Tibial artery (tissue), 4 donors: Measurements from ENCODE around the gene DCLK1.

Experiments
- DNase-seq, 2 donors: peaks; one replicate each; pipeline ENCODE4 v3.0.0-alpha.2; 2019
- H3K27ac ChIP-seq, 2 donors: fragments of 200-600 bp; sonication (generic) in 1 of 2; 1 replicate in 1 of 2; 2 replicates in 1 of 2; pipeline ENCODE4 v1.5.1; 2018 to 2019; ENCODE audit warnings: mild to moderate bottlenecking in 1 of 2
- H3K27me3 ChIP-seq, 2 donors: fragments of 200-600 bp; sonication (generic) in 1 of 2; one replicate each; pipeline versions ENCODE4 v1.5.1 to v1.6.0; 2016 to 2019
- H3K36me3 ChIP-seq, 3 donors: fragments of 200-600 bp; sonication (generic) in 2 of 3; one replicate each; pipeline ENCODE4 v1.5.1; 2016 to 2019; ENCODE audit warnings: mild to moderate bottlenecking in 2 of 3
- H3K4me1 ChIP-seq, 4 donors: fragments of 200-600 bp; sonication (generic) in 2 of 4; 1 replicate in 3 of 4; 2 replicates in 1 of 4; pipeline ENCODE4 v1.5.1; 2016 to 2019
- H3K4me3 ChIP-seq, 2 donors: fragments of 200-600 bp; sonication (generic) in 1 of 2; 1 replicate in 1 of 2; 2 replicates in 1 of 2; pipeline ENCODE4 v1.5.1; 2018 to 2019; ENCODE audit warnings: mild to moderate bottlenecking in 2 of 2
- H3K9me3 ChIP-seq, 3 donors: fragments of 200-600 bp; sonication (generic) in 1 of 3; one replicate each; pipeline ENCODE4 v1.5.1; 2016 to 2019
- intact Hi-C: fragments of 100-400 bp; cut with DNase I; formaldehyde crosslinking; loops from one replicate; pipeline ENCODE4 v1.15.0; 2023; ENCODE audit warnings: low total_unique reads
- TF ChIP-seq, protein P1 (sequence below), 2 experiments: fragments of 200-600 bp in 1 of 2; fragments of 450-650 bp in 1 of 2; IDR thresholded peaks; one replicate each; pipeline ENCODE4 v1.5.1; 2017 to 2019; ENCODE audit warnings: antibody characterized with exemption in 2 of 2, mild to moderate bottlenecking in 1 of 2, moderate library complexity in 1 of 2

Gene DCLK1

DNA sequence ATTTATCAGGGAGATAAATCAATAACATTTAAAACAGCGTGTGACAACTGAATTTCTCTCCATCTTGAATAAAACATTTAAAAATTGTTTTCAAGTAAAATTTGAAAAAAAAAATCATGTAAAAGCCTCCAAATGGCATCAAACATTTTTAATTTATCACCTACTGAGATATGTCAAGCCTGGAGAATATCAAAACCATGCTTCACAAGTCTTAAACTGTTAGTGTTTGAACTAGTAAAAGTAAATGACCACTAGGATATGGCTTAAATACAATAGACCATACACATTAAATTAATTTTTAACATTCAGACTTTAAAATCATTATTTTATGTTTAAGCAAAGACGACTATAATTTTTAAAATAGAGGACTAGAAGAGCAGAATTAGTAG lies 281.9 kb downstream of the DCLK1 start:
- no peak overlapping the region for H3K4me3 ChIP-seq
- intact Hi-C loops, result no loop called here

DNA sequence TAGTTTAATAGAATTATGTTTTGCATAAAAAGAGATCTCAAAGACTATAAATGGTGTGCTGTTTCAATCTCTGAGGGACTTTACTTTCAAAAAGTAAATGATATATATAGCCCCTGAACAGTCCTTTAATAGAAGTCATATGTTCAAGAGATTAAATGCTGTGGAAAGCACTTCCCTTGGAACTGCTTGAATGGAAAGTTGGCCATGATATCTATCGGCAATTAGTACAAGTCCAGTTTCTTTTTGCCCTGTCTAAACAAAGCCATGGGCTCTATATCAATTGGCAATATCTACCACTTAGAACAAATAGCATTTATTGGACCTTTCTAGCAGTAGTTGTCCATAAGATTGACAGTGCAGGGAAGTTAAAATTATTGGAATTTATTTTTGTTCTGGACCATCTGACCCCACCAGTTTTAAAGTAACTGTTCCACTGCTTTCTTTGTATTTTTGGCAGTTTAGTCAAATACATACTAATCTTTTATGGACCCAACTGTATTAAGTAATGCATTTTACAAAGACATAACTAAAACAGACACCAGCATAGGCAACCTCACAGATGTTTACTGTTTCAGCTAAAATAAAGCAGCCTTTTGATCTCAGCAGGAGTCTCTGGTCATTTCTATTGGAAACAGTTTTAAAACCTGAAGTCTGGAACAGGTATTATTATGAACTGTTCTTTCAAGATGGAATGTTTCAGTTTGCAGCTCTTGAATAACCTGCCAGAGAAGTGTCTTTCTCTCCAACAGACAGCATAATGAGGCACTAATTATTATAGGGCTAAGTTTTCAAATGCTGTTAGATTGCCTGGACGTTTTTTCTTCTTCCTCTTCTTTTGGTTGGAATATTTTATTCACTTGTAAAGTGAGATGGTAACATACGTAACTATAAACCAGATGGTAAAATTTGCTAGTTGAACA lies 282.6 kb downstream of the DCLK1 start:
- Histone ChIP-seq H3K27ac (peak overlapping the region in 1 of 2 donors; percentile 3), H3K9me3 (no peaks in the 10 kb centered on the region), H3K27me3 (no peaks in the 10 kb centered on the region), H3K4me3 (no peak overlapping the region), H3K4me1 (peaks cover 0 to 14% (median 0%) of the 10 kb centered on the region in 4 donors), H3K36me3 (no peaks in the 10 kb centered on the region)
- TF ChIP-seq, protein P1, sequence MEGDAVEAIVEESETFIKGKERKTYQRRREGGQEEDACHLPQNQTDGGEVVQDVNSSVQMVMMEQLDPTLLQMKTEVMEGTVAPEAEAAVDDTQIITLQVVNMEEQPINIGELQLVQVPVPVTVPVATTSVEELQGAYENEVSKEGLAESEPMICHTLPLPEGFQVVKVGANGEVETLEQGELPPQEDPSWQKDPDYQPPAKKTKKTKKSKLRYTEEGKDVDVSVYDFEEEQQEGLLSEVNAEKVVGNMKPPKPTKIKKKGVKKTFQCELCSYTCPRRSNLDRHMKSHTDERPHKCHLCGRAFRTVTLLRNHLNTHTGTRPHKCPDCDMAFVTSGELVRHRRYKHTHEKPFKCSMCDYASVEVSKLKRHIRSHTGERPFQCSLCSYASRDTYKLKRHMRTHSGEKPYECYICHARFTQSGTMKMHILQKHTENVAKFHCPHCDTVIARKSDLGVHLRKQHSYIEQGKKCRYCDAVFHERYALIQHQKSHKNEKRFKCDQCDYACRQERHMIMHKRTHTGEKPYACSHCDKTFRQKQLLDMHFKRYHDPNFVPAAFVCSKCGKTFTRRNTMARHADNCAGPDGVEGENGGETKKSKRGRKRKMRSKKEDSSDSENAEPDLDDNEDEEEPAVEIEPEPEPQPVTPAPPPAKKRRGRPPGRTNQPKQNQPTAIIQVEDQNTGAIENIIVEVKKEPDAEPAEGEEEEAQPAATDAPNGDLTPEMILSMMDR (IDR thresholded peaks at IDR 0.05), result no peak
- intact Hi-C loops, result no loop called here
- no peak for DNase-seq

More for the DNA sequence above, 281.9 kb downstream of the DCLK1 start:
- TF ChIP-seq, protein P1 (IDR thresholded peaks at IDR 0.05), result no peak
- Histone ChIP-seq H3K27ac (no peak overlapping the region), H3K36me3 (no peaks in the 10 kb centered on the region), H3K9me3 (no peaks in the 10 kb centered on the region), H3K27me3 (no peaks in the 10 kb centered on the region), H3K4me1 (peaks cover 0 to 14% (median 0%) of the 10 kb centered on the region in 4 donors)
- DNase-seq, result no peak

DNA sequence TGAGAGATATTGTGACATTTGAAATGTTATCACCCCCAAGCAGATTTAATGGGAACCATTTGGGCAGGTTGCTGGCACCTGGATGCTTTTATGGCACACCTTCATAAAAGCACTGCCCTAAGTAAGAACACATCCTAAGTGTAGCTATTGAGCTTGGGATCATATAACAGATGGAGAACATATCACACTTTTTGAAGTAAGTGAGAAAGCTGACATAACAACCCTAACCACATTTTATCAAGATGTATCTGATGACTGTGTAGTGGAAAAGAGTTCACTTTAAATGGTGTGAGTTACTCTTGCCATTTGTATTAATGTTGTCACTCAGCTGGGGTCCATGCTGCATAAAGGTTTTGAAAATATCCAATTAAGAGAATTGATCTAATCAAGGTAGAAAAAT lies 287.9 kb downstream of the DCLK1 start:
- Histone ChIP-seq H3K4me3 (no peak overlapping the region), H3K27me3 (no peaks in the 10 kb centered on the region), H3K4me1 (peaks cover 0 to 6% (median 0%) of the 10 kb centered on the region in 4 donors), H3K9me3 (no peaks in the 10 kb centered on the region), H3K36me3 (no peaks in the 10 kb centered on the region), H3K27ac (no peak overlapping the region)
- intact Hi-C loops, result no loop called here
- DNase-seq, result no peak
- TF ChIP-seq, protein P1 (IDR thresholded peaks at IDR 0.05), result no peak

DNA sequence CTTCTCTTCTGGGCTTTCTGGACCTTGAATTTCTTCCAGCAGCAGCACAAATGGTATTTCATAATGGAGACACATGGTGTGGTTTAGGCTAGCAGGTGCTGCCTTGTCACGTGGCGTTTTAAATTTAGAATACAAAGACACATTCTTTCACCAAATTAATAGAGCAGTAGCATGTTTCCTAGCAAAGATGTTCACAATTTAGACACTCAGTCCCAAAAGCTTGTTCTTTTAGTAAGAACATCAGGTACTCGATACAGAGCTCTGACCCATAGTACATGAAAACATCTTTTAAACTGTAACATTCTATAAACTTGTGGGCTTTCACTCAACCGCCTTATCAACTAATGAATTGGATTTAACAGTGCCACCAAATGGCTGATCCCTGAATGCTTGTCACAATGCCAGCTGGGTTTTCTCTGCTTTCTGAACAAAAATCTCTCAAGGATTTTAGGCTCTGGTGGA lies 290.1 kb downstream of the DCLK1 start:
- Histone ChIP-seq H3K36me3 (no peaks in the 10 kb centered on the region), H3K4me1 (peaks cover 0 to 5% (median 0%) of the 10 kb centered on the region in 4 donors), H3K27me3 (no peaks in the 10 kb centered on the region), H3K9me3 (no peaks in the 10 kb centered on the region), H3K4me3 (no peak overlapping the region), H3K27ac (no peak overlapping the region)
- intact Hi-C loops, result no loop called here
- no peak for DNase-seq
- TF ChIP-seq, protein P1 (IDR thresholded peaks at IDR 0.05), result no peak

DNA sequence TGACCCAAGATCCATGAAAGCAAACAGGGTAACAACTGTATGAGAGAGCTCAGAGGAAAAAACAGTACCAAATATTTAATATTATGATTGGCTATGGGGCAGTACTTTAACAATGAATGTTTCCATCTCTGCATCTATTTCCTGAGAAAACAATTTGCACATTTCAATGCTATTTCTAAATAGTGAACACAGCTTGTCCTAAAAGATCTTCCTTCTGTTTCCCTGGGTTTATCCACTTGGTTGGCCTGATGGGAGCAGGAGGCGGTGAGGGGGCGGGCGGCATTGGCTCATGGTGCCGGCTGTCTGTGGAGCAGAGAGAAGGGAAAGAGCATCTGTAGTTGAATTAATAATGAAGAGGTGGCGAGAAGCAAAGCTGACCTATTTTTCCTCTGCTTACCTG lies 291.4 kb downstream of the DCLK1 start:
- intact Hi-C loops, result no loop called here
- peaks cover 0 to 6% (median 0%) of the 10 kb centered on the region in 4 donors for H3K4me1 ChIP-seq
- H3K4me3 ChIP-seq, result no peak overlapping the region
- H3K27ac ChIP-seq, result no peak overlapping the region
- no peak for DNase-seq
- no peaks in the 10 kb centered on the region for H3K27me3 ChIP-seq
- H3K9me3 ChIP-seq, result no peaks in the 10 kb centered on the region
- H3K36me3 ChIP-seq, result no peaks in the 10 kb centered on the region
- TF ChIP-seq, protein P1 (IDR thresholded peaks at IDR 0.05), result no peak
